T follicular helper cell (primary cell): ENCODE results near the gene RAB11B.
"Not testable (repeated sequence)": the region's sequence is repeated elsewhere in the genome, so short reads cannot be mapped to it uniquely, and the experiment has no call there.

Experiments used
- DNase-seq: peaks from one replicate; pipeline ENCODE4 v3.0.0-alpha.2; 2020; ENCODE audit warnings: low read depth

RAB11B gene

GRCh38 chr19:8370176-8371010 lies 19.8 kb upstream of the RAB11B start:
- no peak for DNase-seq

GRCh38 chr19:8371011-8371804 lies 19.0 kb upstream of the RAB11B start:
- DNase-seq, result no peak

- no peak for DNase-seq
These were observed 16.0 kb upstream of the RAB11B start for GRCh38 chr19:8373867-8374813.

- not testable (repeated sequence) for DNase-seq
These were observed 14.4 kb upstream of the RAB11B start for GRCh38 chr19:8375766-8376165.

GRCh38 chr19:8376373-8376974 lies 13.7 kb upstream of the RAB11B start:
- DNase-seq, result not testable (repeated sequence)

GRCh38 chr19:8377598-8377997 lies 12.6 kb upstream of the RAB11B start:
- DNase-seq, result no peak

GRCh38 chr19:8379156-8379891 lies 10.8 kb upstream of the RAB11B start:
- not testable (repeated sequence) for DNase-seq

GRCh38 chr19:8384569-8384968 lies 5.6 kb upstream of the RAB11B start:
- DNase-seq, result not testable (repeated sequence)

- not testable (repeated sequence) for DNase-seq
These were observed 5.1 kb upstream of the RAB11B start for GRCh38 chr19:8385103-8385502.

GRCh38 chr19:8385566-8385965 lies 4.6 kb upstream of the RAB11B start:
- DNase-seq, result not testable (repeated sequence)

- not testable (repeated sequence) for DNase-seq
These were observed 3.7 kb upstream of the RAB11B start for GRCh38 chr19:8386419-8386818.

GRCh38 chr19:8386990-8387389 lies 3.2 kb upstream of the RAB11B start:
- DNase-seq, result no peak

- DNase-seq, result no peak
These were observed 2.2 kb upstream of the RAB11B start for GRCh38 chr19:8387688-8388611.

GRCh38 chr19:8388612-8388958 lies 1.6 kb upstream of the RAB11B start:
- DNase-seq, result no peak

- peak; percentile 89 for DNase-seq
These were observed 439 bp downstream of the RAB11B start for GRCh38 chr19:8390617-8390981.

GRCh38 chr19:8391198-8392016 lies 1.2 kb downstream of the RAB11B start:
- DNase-seq, result no peak

GRCh38 chr19:8392017-8392591 lies 1.9 kb downstream of the RAB11B start:
- DNase-seq, result no peak

GRCh38 chr19:8393192-8393870 lies 3.2 kb downstream of the RAB11B start:
- no peak for DNase-seq
